GDM1 (cell line): ENCODE measurements around the gene RNF38.
"Not testable (repeated sequence)": the region's sequence is repeated elsewhere in the genome, so short reads cannot be mapped to it uniquely, and the experiment has no call there.

Experiments used
- DNase-seq: peaks from one replicate; lab custom pipeline; 2025; lab: John Stamatoyannopoulos, UW

RNF38 gene

GRCh38 chr9:36332006-36332405 is 68.1 kb downstream of the RNF38 start:
- no peak for DNase-seq

GRCh38 chr9:36328798-36329411 is 71.2 kb downstream of the RNF38 start:
- peak; percentile 33 for DNase-seq

DNA sequence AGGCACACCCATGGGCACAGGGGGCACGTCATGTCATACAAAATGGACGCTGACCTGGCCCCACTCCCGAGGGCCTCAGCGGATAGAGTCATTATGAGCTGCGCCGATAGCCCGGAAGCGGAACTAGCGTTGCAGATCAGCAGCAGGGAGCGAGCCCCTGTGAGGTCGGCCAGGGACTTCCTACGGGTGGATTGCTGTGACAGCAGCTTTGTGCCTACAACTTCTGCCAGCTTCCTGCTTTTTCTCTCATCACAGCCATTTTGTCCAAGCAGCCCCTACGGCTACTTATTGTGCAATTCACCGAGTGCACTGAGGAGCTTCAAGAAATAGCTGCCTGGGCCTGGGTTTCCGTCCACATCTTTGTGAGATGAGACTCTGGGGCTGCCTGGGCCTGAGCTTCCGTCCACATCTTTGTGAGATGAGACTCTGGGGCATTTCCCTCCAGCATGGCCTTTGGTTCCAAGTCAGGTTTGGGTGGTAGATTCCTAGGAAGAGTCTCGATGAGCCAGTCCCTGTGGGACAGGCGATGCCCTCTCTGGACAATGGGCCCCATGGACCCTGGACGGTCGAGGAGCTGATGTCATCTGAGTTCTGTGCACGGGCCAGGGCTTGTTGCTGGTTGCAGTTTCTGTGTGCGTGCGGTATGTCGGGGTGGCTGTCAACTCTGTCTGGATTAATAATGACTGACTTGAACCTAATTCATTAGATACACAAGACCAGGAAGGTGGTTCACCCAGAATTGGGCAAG is 74.8 kb downstream of the RNF38 start:
- DNase-seq, result no peak

DNA sequence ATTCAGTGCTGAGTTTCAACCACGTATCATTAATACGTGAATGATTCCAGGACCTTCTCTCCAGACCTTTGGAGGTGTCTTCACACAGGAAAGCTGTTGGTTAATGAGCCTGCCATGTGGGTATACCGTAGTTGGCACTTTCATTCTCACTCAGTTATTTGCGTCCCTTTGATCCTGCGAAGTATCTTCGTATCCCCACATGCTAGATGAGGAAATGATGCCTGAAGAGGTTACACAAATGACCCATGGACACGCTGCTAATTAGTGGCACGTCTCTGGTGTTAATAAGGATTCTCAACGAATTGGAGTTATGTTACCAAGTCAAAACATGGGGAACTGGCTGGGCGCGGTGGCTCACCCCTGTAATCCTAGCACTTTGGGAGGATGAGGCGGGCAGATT is 76.1 kb downstream of the RNF38 start:
- DNase-seq, result no peak

GRCh38 chr9:36322462-36322861 is 77.6 kb downstream of the RNF38 start:
- DNase-seq, result no peak

GRCh38 chr9:36321903-36322302 is 78.2 kb downstream of the RNF38 start:
- not testable (repeated sequence) for DNase-seq

DNA sequence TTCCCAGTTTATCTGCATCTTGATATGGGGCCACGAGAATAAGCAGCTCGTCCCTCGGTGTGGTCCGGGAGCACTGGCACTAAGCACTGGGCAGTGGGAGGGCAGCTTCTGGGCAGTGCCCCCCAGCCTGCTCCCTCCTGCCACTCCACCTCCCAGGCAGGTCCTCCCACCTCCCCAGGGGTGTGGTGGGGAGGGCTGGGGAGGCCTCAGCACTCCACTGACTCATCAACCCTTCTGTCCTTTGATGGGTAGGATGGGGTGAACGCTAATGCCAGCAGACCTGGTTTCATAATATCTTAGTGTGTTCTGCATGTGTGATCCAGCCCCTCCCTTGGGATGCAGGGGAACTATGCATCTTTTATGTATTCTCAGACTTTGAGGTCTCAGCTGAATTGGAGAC is 79.6 kb downstream of the RNF38 start:
- DNase-seq, result no peak

DNA sequence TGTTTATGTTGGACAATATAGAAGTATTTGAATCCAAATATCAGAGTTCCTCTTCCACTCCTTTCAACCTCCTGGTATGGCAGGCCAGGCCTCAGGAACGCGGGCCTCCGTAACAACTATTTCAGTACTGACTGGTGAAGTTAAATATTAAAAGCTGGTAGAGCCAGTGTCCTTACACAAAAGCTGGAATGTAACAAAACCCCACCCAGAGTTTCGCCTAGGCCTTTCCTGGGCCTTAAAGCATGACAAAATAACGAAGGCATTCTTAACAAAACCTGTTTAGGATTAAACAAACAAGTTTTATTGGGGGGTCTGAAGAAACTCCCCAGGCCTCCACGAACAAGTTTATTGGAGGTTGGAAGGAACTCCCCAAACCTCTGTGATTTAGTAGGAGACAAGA is 80.3 kb downstream of the RNF38 start:
- DNase-seq, result no peak

DNA sequence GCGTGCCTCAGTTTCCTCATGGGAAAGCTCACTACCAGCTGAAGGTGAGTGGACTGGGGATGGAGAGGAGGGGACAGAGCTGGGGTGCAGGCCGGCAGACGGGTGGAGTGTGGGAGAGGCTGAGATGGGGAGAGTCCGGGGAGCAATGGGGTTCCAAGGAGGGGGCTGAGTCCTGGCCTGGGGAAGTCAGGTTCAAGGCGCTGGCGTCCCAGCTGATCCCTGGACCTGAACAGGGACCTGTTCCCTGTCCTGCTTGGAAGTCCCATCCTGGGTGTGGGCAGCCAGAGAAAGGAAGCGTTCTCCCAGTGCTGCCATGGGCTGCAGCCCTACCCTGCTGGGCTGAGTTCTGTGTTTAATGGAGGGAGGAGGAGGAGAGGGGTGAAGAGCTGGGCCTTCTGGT is 80.9 kb downstream of the RNF38 start:
- DNase-seq, result no peak

GRCh38 chr9:36318212-36318802 is 81.8 kb downstream of the RNF38 start:
- no peak for DNase-seq

DNA sequence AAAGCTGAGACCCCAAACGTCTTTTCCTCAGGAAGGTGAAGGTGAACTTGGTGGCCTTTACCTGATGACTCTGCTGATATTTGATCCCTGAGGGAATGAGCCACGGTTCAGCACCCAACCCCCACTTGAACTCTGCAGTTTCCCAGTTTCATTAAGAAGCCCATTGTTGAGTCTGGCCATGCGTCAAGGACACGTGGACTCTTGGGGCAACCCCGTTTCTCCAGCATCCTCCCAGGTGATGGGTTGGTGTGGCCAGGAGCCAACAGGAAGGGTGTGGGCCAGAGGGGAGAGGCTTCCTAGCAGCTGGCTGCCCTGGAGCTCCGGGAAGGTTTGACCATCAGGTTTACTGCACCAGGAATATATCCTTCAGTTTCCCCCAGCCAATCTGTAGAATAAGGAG is 82.3 kb downstream of the RNF38 start:
- DNase-seq, result no peak

GRCh38 chr9:36316611-36317317 is 83.3 kb downstream of the RNF38 start:
- no peak for DNase-seq

DNA sequence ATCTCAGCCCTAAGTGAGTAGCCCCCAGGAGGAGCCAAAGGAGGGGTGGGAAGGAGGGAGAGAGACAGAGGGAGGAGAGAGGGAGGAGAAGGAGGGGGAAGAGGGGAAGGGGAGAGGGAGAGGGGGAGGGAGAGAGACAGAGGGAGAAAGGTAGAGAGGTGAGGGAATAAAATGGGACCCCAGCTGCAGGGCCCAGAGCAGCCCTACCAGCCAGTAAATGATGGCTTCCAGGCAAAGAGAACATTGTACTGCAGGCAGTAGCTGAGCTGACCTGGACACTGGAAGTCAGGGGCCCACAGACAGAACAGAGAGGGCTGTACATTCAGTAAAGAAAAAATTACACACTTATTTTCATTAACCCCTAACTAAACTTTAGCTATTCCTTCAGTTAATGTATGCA is 84.0 kb downstream of the RNF38 start:
- DNase-seq, result no peak

GRCh38 chr9:36315283-36315682 is 84.8 kb downstream of the RNF38 start:
- peak; percentile 5 for DNase-seq

GRCh38 chr9:36314740-36315139 is 85.3 kb downstream of the RNF38 start:
- no peak for DNase-seq

- peak; percentile 6 for DNase-seq
These were observed 93.4 kb downstream of the RNF38 start for GRCh38 chr9:36306471-36307306.

- not testable (repeated sequence) for DNase-seq
These were observed 95.7 kb downstream of the RNF38 start for GRCh38 chr9:36304366-36304765.

DNA sequence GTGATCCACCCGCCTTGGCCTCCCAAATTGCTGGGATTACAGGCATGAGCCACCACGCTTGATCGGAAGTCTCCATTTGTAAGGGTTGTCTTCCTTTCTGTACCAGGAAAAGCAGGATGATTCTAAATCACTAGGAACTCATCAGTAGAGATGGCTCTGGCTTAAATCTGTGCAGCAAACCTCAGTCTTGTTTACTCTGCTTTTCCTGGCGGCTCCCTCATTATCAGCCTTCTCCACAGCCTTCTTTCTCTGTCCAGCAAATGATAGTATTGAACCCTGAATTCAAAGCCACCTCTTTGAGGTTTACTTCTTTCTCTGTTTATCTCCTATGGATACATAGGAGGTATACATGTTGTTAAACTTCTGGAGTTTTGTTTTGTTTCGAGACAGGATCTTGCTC is 98.8 kb downstream of the RNF38 start:
- no peak for DNase-seq

- DNase-seq, result no peak
These were observed 101.5 kb downstream of the RNF38 start for GRCh38 chr9:36298566-36298965.

DNA sequence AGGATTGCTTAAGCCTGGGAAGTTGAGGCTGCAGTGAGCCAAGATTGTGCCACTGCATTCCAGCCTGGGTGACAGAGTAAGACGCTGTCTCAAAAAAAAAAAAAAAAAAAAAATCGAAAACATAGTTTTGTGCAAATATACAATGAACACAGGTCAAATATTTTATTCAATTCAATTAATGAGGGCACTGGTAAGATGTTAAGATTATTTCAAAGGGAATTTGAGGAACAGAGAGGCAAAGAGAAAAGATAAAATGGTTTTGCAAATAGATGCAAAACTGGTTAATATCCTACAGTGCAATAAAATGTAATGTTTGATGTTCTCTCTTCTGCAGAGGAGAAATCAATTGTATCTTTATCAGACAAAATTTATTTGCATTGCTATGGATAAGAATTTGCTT is 102.3 kb downstream of the RNF38 start:
- no peak for DNase-seq

DNA sequence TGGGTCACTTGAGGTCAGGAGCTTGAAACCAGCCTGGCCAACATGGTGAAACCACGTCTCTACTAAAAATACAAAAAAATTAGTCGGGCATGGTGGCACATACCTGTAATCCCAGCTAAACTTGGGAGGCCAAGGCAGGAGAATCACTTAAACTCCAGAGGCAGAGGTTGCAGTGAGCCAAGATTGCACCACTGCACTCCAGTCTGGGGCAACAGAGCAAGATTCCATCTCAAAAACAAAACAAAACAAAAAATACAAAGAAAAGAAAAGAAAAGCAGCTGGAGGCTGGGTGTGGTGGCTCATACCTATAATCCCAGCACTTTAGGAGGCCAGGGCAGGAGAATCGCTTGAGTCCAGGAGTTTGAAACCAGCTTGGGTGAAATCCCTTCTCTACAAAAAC is 105.1 kb downstream of the RNF38 start:
- not testable (repeated sequence) for DNase-seq

DNA sequence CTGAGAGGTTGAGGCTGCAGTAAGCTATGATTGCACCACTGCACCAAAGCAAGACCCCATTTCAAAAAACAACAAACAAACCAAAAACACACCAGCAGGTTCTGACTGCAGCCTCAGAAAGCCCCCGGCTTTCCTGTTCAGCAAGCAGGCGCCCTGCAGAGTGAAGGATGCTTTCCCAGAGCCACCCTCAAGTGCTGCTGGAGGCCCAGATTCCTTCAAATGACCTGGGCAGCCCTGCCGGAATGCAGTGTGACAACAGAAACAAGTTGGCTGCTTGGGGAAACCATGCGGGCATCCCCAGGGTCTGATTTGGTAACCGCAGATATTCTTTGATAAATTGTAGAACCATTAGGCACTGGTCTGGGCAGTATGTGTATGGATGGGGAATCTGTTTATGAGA is 106.2 kb downstream of the RNF38 start:
- no peak for DNase-seq
